Parathyroid adenoma (tissue), 2 donors: Measurements from ENCODE around the gene RPL13.

ENCODE experiments used
- H2AFZ ChIP-seq: fragments of 300-600 bp; sonication (generic); one replicate; pipeline ENCODE4 v1.7.0; 2017; ENCODE audit warnings: antibody characterized with exemption, mild to moderate bottlenecking
- H3K27ac ChIP-seq: fragments of 300-600 bp; sonication (generic); one replicate; pipeline ENCODE4 v1.7.0; 2017
- H3K27me3 ChIP-seq: fragments of 300-600 bp; sonication (generic); one replicate; pipeline ENCODE4 v1.7.0; 2017; ENCODE audit warnings: low read length; ENCODE audit not compliant: control insufficient read depth, insufficient read depth
- H3K36me3 ChIP-seq: fragments of 300-600 bp; sonication (generic); one replicate; pipeline ENCODE4 v1.7.0; 2017; ENCODE audit warnings: low read length; ENCODE audit not compliant: control insufficient read depth, insufficient read depth
- H3K4me1 ChIP-seq: fragments of 300-600 bp; sonication (generic); one replicate; pipeline ENCODE4 v1.7.0; 2017; ENCODE audit warnings: control low read depth
- H3K4me2 ChIP-seq: fragments of 300-600 bp; sonication (generic); one replicate; pipeline ENCODE4 v1.7.0; 2017; ENCODE audit warnings: low read length
- H3K4me3 ChIP-seq: fragments of 300-600 bp; sonication (generic); one replicate; pipeline ENCODE4 v1.7.0; 2017; ENCODE audit warnings: low read depth, low read length
- H3K79me2 ChIP-seq: fragments of 300-600 bp; sonication (generic); one replicate; pipeline ENCODE4 v1.7.0; 2017; ENCODE audit warnings: control low read depth
- H3K9ac ChIP-seq: fragments of 300-600 bp; sonication (generic); one replicate; pipeline ENCODE4 v1.7.0; 2017; ENCODE audit warnings: mild to moderate bottlenecking
- H3K9me3 ChIP-seq: fragments of 300-600 bp; sonication (generic); one replicate; pipeline ENCODE4 v1.7.0; 2017; ENCODE audit warnings: low read length; ENCODE audit not compliant: control insufficient read depth
- TF ChIP-seq, protein P1 (sequence below): fragments of 300-600 bp; sonication (generic); IDR thresholded peaks from one replicate; pipeline ENCODE4 v1.7.0; 2017; ENCODE audit warnings: antibody characterized with exemption, mild to moderate bottlenecking
- donor health status: primary hyperparathyroidism.

The RPL13 gene

DNA sequence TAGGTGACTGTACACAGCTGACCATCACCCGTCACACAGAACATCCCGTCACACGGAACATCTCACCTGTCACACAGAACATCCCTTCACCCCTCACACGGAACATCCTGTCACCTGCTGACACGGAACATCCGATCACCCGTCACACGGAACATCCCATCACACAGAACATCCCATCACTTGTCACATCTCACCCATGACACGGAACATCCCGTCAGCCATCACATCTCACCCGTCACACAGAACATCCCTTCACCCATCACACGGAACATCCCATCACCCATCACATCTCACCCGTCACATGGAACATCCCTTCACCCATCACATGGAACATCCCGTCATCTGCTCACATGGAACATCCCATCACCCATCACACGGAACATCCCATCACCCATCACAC lies 18.9 kb downstream of the RPL13 start:
- Histone ChIP-seq H3K27me3 (no peaks in the 10 kb centered on the region), H3K36me3 (no peaks in the 10 kb centered on the region), H3K4me3 (no peak overlapping the region), H3K9ac (no peak overlapping the region), H3K27ac (no peak overlapping the region), H3K4me2 (no peak overlapping the region), H2AFZ (no peak overlapping the region), H3K79me2 (no peaks in the 10 kb centered on the region), H3K4me1 (no peaks in the 10 kb centered on the region), H3K9me3 (no peaks in the 10 kb centered on the region)
- TF ChIP-seq, protein P1, sequence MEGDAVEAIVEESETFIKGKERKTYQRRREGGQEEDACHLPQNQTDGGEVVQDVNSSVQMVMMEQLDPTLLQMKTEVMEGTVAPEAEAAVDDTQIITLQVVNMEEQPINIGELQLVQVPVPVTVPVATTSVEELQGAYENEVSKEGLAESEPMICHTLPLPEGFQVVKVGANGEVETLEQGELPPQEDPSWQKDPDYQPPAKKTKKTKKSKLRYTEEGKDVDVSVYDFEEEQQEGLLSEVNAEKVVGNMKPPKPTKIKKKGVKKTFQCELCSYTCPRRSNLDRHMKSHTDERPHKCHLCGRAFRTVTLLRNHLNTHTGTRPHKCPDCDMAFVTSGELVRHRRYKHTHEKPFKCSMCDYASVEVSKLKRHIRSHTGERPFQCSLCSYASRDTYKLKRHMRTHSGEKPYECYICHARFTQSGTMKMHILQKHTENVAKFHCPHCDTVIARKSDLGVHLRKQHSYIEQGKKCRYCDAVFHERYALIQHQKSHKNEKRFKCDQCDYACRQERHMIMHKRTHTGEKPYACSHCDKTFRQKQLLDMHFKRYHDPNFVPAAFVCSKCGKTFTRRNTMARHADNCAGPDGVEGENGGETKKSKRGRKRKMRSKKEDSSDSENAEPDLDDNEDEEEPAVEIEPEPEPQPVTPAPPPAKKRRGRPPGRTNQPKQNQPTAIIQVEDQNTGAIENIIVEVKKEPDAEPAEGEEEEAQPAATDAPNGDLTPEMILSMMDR: no peak

DNA sequence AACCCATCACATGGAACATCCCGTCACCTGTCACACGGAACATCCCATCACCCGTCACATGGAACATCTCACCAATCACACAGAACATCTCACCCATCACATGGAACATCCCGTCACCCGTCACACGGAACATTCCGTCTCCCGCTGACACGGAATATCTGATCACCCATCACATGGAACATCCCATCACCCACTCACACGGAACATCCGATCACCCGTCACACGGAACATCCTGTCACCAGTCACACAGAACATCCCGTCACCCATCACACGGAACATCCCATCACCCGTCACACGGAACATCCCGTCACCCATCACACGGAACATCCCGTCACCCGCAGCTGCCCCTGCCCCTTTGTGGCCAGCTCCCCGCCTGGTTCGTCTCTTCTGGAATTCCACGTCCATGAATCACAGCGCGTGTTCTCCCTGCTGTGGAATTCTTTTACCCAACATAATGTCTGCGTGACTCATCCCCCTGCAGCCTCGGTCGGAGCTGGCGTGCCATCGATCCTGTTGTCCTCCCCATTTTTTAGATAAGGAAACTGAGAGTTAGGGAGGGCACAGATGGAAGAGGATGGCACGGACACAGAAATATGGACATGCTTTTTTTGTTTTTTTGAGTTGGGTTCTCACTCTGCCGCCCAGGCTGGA lies 20.7 kb downstream of the RPL13 start:
- TF ChIP-seq, protein P1: no peak
- Histone ChIP-seq H3K4me3 (no peak overlapping the region), H3K79me2 (no peaks in the 10 kb centered on the region), H3K36me3 (no peaks in the 10 kb centered on the region), H3K4me2 (no peak overlapping the region), H3K9me3 (no peaks in the 10 kb centered on the region), H3K27me3 (no peaks in the 10 kb centered on the region), H3K27ac (no peak overlapping the region), H3K9ac (no peak overlapping the region), H3K4me1 (no peaks in the 10 kb centered on the region), H2AFZ (no peak overlapping the region)

DNA sequence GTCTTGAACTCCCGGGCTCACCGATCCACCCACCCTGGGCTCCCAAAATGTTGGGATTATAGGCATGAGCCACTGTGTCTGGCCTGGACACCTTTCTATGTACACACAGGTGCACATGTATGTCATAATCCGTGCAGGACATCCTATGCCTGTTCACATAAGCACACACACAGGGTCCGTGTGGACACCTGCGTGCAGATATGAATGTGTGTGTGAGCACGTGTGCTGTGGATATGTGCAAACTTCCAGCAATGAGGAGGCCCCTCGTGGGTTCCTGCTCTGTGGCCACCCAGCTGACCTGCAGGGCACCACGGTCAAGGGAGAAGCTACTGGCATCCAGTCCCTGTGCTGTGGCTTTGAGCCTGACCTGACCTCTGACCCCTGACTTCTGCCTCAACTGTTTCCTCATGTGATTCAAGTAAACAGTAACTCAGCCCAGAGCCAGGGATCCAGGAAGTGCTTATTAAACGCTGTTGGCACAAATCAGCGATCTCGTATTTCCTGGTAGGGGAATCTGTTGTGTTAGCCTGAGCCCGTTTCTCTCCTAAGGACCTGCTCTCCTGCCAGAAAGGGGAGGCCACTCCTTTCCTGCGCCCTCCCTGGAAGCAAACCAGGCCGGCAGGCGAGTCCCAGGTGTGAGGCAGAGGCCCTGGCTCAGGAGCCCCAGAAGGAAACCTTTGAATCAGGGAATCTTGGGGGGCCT lies 21.5 kb downstream of the RPL13 start:
- Histone ChIP-seq H2AFZ (no peak overlapping the region), H3K4me3 (no peak overlapping the region), H3K36me3 (no peaks in the 10 kb centered on the region), H3K27ac (no peak overlapping the region), H3K4me1 (no peaks in the 10 kb centered on the region), H3K27me3 (no peaks in the 10 kb centered on the region), H3K79me2 (no peaks in the 10 kb centered on the region), H3K4me2 (no peak overlapping the region), H3K9ac (no peak overlapping the region), H3K9me3 (no peaks in the 10 kb centered on the region)
- TF ChIP-seq, protein P1: no peak

DNA sequence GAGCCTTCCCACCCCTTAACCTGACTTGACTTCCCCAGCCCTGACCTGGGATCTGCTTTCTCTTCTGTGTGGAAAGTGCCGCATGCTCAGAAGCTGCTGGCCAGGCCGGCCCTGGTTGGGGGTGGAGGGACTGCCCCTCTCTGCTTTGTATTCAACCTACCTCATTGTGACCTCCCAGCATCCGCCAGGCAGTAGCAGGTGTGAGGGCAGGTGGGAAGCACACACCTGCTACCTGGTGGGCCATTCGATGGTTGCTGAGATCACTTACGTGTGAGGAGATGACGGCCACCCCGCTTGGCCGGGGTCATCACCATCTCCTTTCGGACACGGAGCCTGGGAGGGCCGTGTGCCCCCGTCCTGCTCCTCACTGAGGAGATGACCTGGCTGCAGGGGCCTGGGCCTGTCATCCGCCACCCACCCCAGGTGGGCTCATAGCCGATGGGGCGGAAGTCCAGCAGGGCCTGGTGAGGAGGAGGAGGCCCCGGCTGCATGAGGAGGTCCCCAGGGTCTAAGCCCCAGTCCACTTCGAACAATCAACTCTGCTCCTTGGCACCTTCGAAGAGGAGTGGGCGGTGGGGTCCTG lies 22.2 kb downstream of the RPL13 start:
- no peak overlapping the region for H3K4me2 ChIP-seq
- H3K9ac ChIP-seq: no peak overlapping the region
- H3K79me2 ChIP-seq: no peaks in the 10 kb centered on the region
- H3K9me3 ChIP-seq: no peaks in the 10 kb centered on the region
- TF ChIP-seq, protein P1: no peak
- H3K36me3 ChIP-seq: no peaks in the 10 kb centered on the region
- no peak overlapping the region for H2AFZ ChIP-seq
- H3K27ac ChIP-seq: no peak overlapping the region
- H3K4me1 ChIP-seq: no peaks in the 10 kb centered on the region
- no peaks in the 10 kb centered on the region for H3K27me3 ChIP-seq
- no peak overlapping the region for H3K4me3 ChIP-seq
